Activated CD4-positive, alpha-beta T cell treated with anti-CD3 and anti-CD28 coated beads, Interleukin-2, amount 50 U/mL, for 48 hours (primary cell): ENCODE measurements around the gene MRPS15.
A peak's percentile ranks its signal among the peaks of the same experiment; 100 is the strongest.

Experiments
- DNase-seq, 2 experiments: peaks; one replicate each; pipeline ENCODE4 v3.0.0-alpha.2; 2020

Gene MRPS15

DNA sequence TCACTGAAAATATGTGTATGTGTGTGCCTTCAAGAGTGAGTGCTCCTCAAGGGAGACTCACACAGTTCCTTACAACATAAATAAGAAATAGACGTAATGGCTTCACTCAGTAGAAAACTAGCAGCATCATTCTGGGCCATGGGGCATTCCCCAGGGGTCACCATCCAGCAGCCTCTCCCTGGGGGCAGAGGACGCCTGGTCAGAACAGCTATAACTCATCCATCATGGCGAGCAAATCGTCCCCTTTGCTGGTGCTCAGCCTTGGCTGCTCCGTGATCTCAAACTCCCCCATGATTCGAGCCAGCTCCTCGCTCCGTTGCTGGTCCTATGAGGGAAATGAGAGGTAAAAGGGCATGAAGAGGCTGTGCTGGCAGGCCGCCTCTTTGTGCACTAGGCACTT, 46.3 kb downstream of the MRPS15 start:
- no peak for DNase-seq

DNA sequence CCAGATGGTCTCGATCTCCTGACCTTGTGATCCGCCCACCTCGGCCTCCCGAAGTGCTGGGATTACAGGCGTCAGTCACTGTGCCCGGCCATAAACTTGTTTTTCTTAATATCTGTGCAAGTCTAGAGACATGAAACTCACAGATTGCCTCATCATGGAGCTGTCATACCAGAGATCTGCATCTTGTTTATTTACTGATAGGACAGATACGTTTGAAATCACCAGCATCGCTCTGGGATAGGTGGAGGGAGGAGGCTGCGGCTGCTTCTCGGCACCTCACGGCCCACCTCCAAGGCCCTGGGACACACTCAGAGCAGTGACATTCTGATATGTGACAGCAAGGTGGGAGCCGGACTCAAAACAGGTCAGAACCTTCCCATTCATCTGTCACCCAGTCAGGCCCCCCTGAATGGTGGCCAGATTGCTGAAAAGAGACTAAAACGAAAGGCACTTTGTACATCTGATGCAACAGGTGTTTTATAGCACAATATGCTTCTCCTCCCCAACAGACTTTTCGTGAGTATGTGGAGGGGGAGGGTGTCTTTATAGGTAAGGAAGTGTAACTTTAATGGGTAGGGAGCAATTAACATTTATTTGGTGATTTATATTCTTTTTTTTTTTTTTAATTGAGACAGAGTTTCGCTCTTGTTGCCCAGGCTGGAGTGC, 48.4 kb downstream of the MRPS15 start:
- no peak for DNase-seq

GRCh38 chr1:36414384-36414783, 49.8 kb downstream of the MRPS15 start:
- DNase-seq, result no peak

DNA sequence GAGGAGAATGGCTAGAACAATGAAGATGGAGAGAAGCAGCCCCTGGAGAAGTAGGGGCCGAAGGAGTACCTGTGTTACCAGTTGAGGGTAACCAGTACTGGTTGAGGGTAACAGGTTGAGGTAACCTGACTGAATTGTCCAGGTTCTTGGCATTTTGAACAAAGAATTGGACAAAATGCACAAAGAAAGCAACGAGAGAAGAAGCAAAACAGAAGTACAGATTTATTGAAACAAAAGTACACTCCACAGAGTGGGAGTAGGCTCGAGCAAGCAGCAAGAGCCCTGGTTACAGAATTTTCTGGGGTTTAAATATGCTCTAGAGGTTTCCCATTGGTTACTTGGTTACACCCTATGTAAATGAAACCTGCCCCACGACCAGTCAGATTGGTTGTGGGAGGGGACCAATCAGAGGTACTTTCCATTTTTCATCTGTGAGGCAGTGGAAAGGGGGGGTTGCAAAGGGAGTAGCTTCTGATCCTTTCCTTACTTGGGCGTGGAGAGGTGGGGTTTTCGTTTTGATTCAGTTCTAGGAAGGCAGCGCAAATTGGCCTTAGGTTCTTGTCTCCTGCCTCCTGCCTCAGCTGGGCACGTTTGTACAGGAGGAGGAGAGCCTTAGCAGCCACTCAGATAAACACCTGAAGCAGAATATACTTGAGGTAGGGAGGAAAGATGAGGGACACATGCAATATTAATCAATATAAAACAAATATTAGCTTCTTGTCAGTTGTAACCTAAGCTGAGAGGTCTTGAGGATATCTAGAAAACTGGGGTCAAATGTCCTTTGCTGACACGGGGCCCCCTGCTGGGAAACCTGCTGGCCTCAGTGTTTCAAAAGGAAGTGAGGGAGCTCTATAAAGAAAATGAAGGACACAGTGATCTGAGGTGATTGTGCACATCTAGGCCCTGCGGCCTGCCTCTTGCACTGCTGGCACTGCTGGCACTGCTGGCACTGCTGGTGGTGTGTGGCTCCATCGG, 52.2 kb downstream of the MRPS15 start:
- peak; percentile 43 to 65 for DNase-seq

DNA sequence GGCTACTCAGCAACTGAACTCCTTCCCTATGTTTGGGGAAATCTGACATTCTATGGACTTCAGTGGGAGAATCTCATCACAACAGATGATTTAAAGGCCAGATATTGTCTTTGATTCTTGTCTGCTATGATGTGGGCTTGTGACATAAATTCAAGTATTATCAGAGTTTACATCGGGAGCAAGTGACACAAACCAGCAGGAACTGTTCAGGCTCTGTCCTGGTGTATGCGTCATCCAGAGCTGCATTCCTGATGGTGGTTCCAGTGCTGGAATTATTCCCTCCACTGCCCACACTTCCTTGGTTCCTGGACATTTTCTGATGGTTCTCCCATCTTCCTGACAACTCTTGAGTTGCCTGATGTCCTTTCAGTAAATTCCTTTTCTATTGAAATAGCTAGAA, 55.7 kb downstream of the MRPS15 start:
- no peak for DNase-seq

- no peak for DNase-seq
These were observed 57.7 kb downstream of the MRPS15 start for GRCh38 chr1:36406440-36406839.
